Activated naive CD8-positive, alpha-beta T cell treated with anti-CD3 and anti-CD28 coated beads, Interleukin-2, amount 10 ng/mL, durations not matched to agents 7 days and 5 days (primary cell): Measurements from ENCODE around the gene UPF1. TPM values are rescaled to one million over a fixed set of nuclear protein-coding genes. Genes with fewer than 3 reads are reported as not detected.
"Not testable (repeated sequence)": the region's sequence is repeated elsewhere in the genome, so short reads cannot be mapped to it uniquely, and the experiment has no call there.

Experiments used
- ATAC-seq: fragments of 150-1000 bp; cut with Tn5 transposase; one replicate; pipeline ENCODE4 v1.10.0; 2021; ENCODE audit warnings: low read depth, moderate library complexity
- POLR2A ChIA-PET: fragments of 350-600 bp; sonication (Branson Sonifier 250); formaldehyde crosslinking; loops from one replicate; lab custom pipeline; 2021; ENCODE audit warnings: antibody characterized with exemption; lab: Charles Lee
- DNase-seq: peaks from one replicate; pipeline ENCODE4 v3.0.0; 2021
- H3K27ac Mint-ChIP-seq: one replicate; pipeline ENCODE4 v1.8.0; 2022; ENCODE audit warnings: mild to moderate bottlenecking, mixed read lengths
- H3K27me3 Mint-ChIP-seq: one replicate; pipeline ENCODE4 v1.8.0; 2022; ENCODE audit warnings: mild to moderate bottlenecking, moderate library complexity, mixed read lengths
- H3K36me3 Mint-ChIP-seq: one replicate; pipeline ENCODE4 v1.8.0; 2021; ENCODE audit warnings: mild to moderate bottlenecking, mixed read lengths
- H3K4me1 Mint-ChIP-seq: one replicate; pipeline ENCODE4 v1.8.0; 2021; ENCODE audit warnings: mixed read lengths
- H3K4me3 Mint-ChIP-seq: one replicate; pipeline ENCODE4 v1.8.0; 2022; ENCODE audit warnings: mild to moderate bottlenecking, moderate library complexity, mixed read lengths
- H3K9me3 Mint-ChIP-seq: one replicate; pipeline ENCODE4 v1.8.0; 2021; ENCODE audit warnings: mixed read lengths
- total RNA-seq, 2 experiments: library from RNA; stranded (reverse); gene quantifications; one replicate each; pipeline ENCODE4 v1.2.3, GENCODE V29; 2021

UPF1 gene
- total RNA-seq, 2 experiments from 2014 or later, result 90.4 to 93.2 TPM

GRCh38 chr19:18900700-18901481 is 69.1 kb downstream of the UPF1 start:
- DNase-seq (no peak), ATAC-seq (no peak)
- no peak overlapping the region for H3K27ac Mint-ChIP-seq
- peaks cover 16% of the 10 kb centered on the region for H3K27me3 Mint-ChIP-seq
- H3K4me1 Mint-ChIP-seq, result peaks cover 6% of the 10 kb centered on the region
- H3K4me3 Mint-ChIP-seq, result no peak overlapping the region
- H3K36me3 Mint-ChIP-seq, result peaks cover 10% of the 10 kb centered on the region
- POLR2A ChIA-PET, result no interaction called here
- H3K9me3 Mint-ChIP-seq, result no peaks in the 10 kb centered on the region

GRCh38 chr19:18901491-18901890 is 69.7 kb downstream of the UPF1 start:
- H3K36me3 Mint-ChIP-seq, result peaks cover 8% of the 10 kb centered on the region
- H3K27me3 Mint-ChIP-seq, result peaks cover 14% of the 10 kb centered on the region
- no peaks in the 10 kb centered on the region for H3K9me3 Mint-ChIP-seq
- H3K4me3 Mint-ChIP-seq, result no peak overlapping the region
- H3K27ac Mint-ChIP-seq, result no peak overlapping the region
- DNase-seq (no peak), ATAC-seq (no peak)
- POLR2A ChIA-PET, result no interaction called here
- H3K4me1 Mint-ChIP-seq, result peaks cover 4% of the 10 kb centered on the region

GRCh38 chr19:18902519-18902918 is 70.8 kb downstream of the UPF1 start:
- DNase-seq, POLR2A ChIA-PET, H3K4me1 Mint-ChIP-seq, H3K36me3 Mint-ChIP-seq, H3K27ac Mint-ChIP-seq, H3K4me3 Mint-ChIP-seq, ATAC-seq, H3K9me3 Mint-ChIP-seq, H3K27me3 Mint-ChIP-seq: not testable (repeated sequence)

- DNase-seq, result no peak
Observed at GRCh38 chr19:18903156-18904037, 71.6 kb downstream of the UPF1 start.

DNA sequence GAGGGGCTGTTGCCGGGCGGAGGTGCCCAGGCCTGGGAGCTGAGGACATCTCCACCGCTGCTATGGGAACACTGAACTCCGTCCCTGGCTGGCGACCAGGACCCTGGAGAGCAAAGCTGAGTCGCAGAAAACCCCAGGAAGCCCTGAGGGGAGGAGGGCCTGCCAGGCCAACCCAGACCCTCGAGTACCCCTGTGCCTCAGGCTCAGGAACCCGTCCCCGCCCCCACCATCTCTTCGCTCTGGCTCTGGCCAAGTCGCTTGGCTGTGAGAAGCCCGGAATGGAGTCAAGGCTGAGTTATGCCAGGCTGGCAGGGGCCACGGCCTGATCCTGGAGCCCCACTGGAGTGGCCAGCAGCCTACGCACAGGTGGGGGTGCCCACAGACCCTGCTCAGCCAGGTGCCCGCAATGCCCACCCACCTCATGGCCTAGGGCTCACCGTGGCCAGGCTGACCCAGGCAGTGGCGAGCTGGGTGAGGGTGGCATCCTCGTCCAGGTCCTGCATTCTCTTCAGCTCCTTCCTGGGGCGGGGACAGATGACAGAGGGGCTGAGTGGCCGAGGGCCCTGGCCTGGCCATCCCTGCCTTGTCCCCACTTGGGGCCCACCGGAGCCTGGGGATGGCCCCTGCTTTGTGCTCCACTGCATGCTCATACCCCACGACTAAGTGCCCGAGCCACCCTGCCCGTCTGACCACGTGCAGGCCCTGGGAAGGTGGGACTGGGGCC is 72.7 kb downstream of the UPF1 start:
- no peaks in the 10 kb centered on the region for H3K4me1 Mint-ChIP-seq
- ATAC-seq, result no peak
- POLR2A ChIA-PET, result no interaction called here
- no peaks in the 10 kb centered on the region for H3K27me3 Mint-ChIP-seq
- no peak for DNase-seq
- peaks cover 8% of the 10 kb centered on the region for H3K36me3 Mint-ChIP-seq
- H3K27ac Mint-ChIP-seq, result no peak overlapping the region
- H3K4me3 Mint-ChIP-seq, result no peak overlapping the region
- no peaks in the 10 kb centered on the region for H3K9me3 Mint-ChIP-seq

More at GRCh38 chr19:18903156-18904037, 71.6 kb downstream of the UPF1 start:
- H3K4me1 Mint-ChIP-seq, result no peaks in the 10 kb centered on the region
- POLR2A ChIA-PET, result no interaction called here
- H3K36me3 Mint-ChIP-seq, result peaks cover 8% of the 10 kb centered on the region
- H3K27ac Mint-ChIP-seq, result no peak overlapping the region
- H3K27me3 Mint-ChIP-seq, result no peaks in the 10 kb centered on the region
- no peak overlapping the region for H3K4me3 Mint-ChIP-seq
- no peak for ATAC-seq
- H3K9me3 Mint-ChIP-seq, result no peaks in the 10 kb centered on the region

- H3K4me3 Mint-ChIP-seq, result no peak overlapping the region
- no peaks in the 10 kb centered on the region for H3K9me3 Mint-ChIP-seq
- peaks cover 8% of the 10 kb centered on the region for H3K36me3 Mint-ChIP-seq
- no peaks in the 10 kb centered on the region for H3K27me3 Mint-ChIP-seq
- H3K4me1 Mint-ChIP-seq, result no peaks in the 10 kb centered on the region
- POLR2A ChIA-PET, result no interaction called here
- DNase-seq (no peak), ATAC-seq (no peak)
- H3K27ac Mint-ChIP-seq, result no peak overlapping the region
Observed at GRCh38 chr19:18905058-18905456, 73.3 kb downstream of the UPF1 start.

- Mint-ChIP-seq H3K27ac (no peak overlapping the region), H3K4me3 (no peak overlapping the region), H3K4me1 (no peaks in the 10 kb centered on the region), H3K36me3 (peaks cover 8% of the 10 kb centered on the region), H3K9me3 (no peaks in the 10 kb centered on the region), H3K27me3 (no peaks in the 10 kb centered on the region)
- ATAC-seq, result no peak
- no peak for DNase-seq
- POLR2A ChIA-PET, result no interaction called here
Observed at GRCh38 chr19:18905513-18906236, 73.9 kb downstream of the UPF1 start.

- POLR2A ChIA-PET, result no interaction called here
- Mint-ChIP-seq H3K36me3 (peaks cover 4% of the 10 kb centered on the region), H3K4me1 (no peaks in the 10 kb centered on the region), H3K27me3 (no peaks in the 10 kb centered on the region), H3K9me3 (no peaks in the 10 kb centered on the region), H3K4me3 (no peak overlapping the region), H3K27ac (no peak overlapping the region)
- ATAC-seq (no peak), DNase-seq (no peak)
Observed at GRCh38 chr19:18906605-18907519, 75.1 kb downstream of the UPF1 start.

GRCh38 chr19:18908917-18909619 is 77.3 kb downstream of the UPF1 start:
- Mint-ChIP-seq H3K4me1 (peaks cover 2% of the 10 kb centered on the region), H3K4me3 (no peak overlapping the region), H3K9me3 (peaks cover 2% of the 10 kb centered on the region), H3K27ac (no peak overlapping the region), H3K27me3 (no peaks in the 10 kb centered on the region), H3K36me3 (peaks cover 12% of the 10 kb centered on the region)
- POLR2A ChIA-PET, result no interaction called here
- ATAC-seq (no peak), DNase-seq (no peak)

GRCh38 chr19:18910010-18910409 is 78.3 kb downstream of the UPF1 start:
- Mint-ChIP-seq H3K4me1 (peaks cover 2% of the 10 kb centered on the region), H3K4me3 (no peak overlapping the region), H3K9me3 (peaks cover 2% of the 10 kb centered on the region), H3K36me3 (peaks cover 12% of the 10 kb centered on the region), H3K27ac (no peak overlapping the region), H3K27me3 (no peaks in the 10 kb centered on the region)
- DNase-seq, result no peak
- ATAC-seq, result no peak
- POLR2A ChIA-PET, result no interaction called here

DNA sequence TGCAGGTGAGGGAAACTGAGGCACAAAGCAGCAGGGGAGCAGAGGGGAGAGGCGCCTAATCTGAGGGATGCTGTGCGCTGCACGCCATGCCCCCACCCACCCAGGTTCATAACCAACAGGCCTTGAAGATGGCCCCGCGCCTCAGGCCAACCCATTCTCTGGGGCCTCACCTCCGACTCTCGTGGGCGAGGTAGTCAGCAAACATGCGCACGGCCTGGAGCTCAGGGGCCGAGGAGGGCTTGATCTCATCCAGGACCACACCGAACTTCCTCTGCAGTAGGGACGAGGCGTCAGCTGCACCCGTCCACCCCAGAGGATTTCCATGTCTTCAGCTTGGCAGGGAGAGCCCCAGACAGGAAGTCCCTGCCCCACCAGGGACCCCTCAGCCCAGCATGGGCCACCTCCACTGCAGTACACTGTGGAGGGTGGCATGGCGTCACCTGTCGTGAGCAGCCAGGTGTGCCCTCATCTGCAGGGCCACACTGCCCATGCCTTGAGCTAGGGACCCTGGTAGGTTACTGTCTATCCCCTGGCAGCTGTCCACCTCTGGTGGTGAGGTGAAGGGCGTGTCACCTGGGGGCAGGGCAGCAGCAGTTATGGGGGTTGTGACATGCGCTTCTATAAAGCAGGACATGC is 79.2 kb downstream of the UPF1 start:
- Mint-ChIP-seq H3K27me3 (no peaks in the 10 kb centered on the region), H3K27ac (no peak overlapping the region), H3K9me3 (peaks cover 2% of the 10 kb centered on the region), H3K4me1 (peaks cover 4% of the 10 kb centered on the region), H3K4me3 (no peak overlapping the region), H3K36me3 (peaks cover 10% of the 10 kb centered on the region)
- ATAC-seq (no peak), DNase-seq (no peak)
- POLR2A ChIA-PET, result no interaction called here
